WTC11 (cell line): Measurements from ENCODE around the gene SHLD1.

Source experiments
- AFF4 ChIP-seq: sonication (generic); formaldehyde crosslinking; IDR thresholded peaks from 2 replicates; pipeline ENCODE4 v1.8.1; 2023; ENCODE audit warnings: mild to moderate bottlenecking, missing genetic modification reagents, borderline replicate concordance
- CREB1 ChIP-seq: sonication (generic); formaldehyde crosslinking; IDR thresholded peaks from 2 replicates; pipeline ENCODE4 v1.8.0; 2023; ENCODE audit warnings: mild to moderate bottlenecking, missing genetic modification reagents
- ELF4 ChIP-seq: sonication (generic); formaldehyde crosslinking; IDR thresholded peaks from 2 replicates; pipeline ENCODE4 v1.8.1; 2022; ENCODE audit warnings: low read depth, mild to moderate bottlenecking, moderate library complexity, missing genetic modification reagents
- HMGXB4 ChIP-seq: sonication (generic); formaldehyde crosslinking; IDR thresholded peaks from 2 replicates; pipeline ENCODE4 v1.8.1; 2023; ENCODE audit warnings: mild to moderate bottlenecking, moderate library complexity, missing genetic modification reagents
- NR3C1 ChIP-seq: sonication (generic); formaldehyde crosslinking; conservative IDR thresholded peaks from 2 replicates; pipeline ENCODE4 v1.8.1; 2023; ENCODE audit warnings: low read depth, mild to moderate bottlenecking, missing genetic modification reagents
- USF1 ChIP-seq: sonication (generic); formaldehyde crosslinking; IDR thresholded peaks from 2 replicates; pipeline ENCODE4 v1.8.0; 2022; ENCODE audit warnings: mild to moderate bottlenecking, missing genetic modification reagents
- TF ChIP-seq, protein P1 (sequence below): sonication (generic); formaldehyde crosslinking; IDR thresholded peaks from 2 replicates; pipeline ENCODE4 v1.8.1; 2023; ENCODE audit warnings: mild to moderate bottlenecking, missing genetic modification reagents, moderate library complexity
- TF ChIP-seq, protein P2 (sequence below): fragments of 200-600 bp; IDR thresholded peaks from 2 replicates; pipeline ENCODE4 v1.8.0; 2022; ENCODE audit warnings: antibody characterized with exemption
- TF ChIP-seq, protein P3 (sequence below): sonication (generic); formaldehyde crosslinking; IDR thresholded peaks from 2 replicates; pipeline ENCODE4 v1.8.1; 2022; ENCODE audit warnings: missing genetic modification reagents, borderline replicate concordance
- TF ChIP-seq, protein P4 (sequence below): sonication (generic); formaldehyde crosslinking; IDR thresholded peaks from 2 replicates; pipeline ENCODE4 v1.8.0; 2022; ENCODE audit warnings: missing genetic modification reagents

GRCh38 chr20:5864873-5865587, 114.8 kb downstream of the SHLD1 start:
- TF ChIP-seq CREB1 (CRISPR knock-in tag): no peak
- TF ChIP-seq, protein P1, sequence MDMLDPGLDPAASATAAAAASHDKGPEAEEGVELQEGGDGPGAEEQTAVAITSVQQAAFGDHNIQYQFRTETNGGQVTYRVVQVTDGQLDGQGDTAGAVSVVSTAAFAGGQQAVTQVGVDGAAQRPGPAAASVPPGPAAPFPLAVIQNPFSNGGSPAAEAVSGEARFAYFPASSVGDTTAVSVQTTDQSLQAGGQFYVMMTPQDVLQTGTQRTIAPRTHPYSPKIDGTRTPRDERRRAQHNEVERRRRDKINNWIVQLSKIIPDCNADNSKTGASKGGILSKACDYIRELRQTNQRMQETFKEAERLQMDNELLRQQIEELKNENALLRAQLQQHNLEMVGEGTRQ (CRISPR knock-in tag): no peak
- TF ChIP-seq, protein P2, sequence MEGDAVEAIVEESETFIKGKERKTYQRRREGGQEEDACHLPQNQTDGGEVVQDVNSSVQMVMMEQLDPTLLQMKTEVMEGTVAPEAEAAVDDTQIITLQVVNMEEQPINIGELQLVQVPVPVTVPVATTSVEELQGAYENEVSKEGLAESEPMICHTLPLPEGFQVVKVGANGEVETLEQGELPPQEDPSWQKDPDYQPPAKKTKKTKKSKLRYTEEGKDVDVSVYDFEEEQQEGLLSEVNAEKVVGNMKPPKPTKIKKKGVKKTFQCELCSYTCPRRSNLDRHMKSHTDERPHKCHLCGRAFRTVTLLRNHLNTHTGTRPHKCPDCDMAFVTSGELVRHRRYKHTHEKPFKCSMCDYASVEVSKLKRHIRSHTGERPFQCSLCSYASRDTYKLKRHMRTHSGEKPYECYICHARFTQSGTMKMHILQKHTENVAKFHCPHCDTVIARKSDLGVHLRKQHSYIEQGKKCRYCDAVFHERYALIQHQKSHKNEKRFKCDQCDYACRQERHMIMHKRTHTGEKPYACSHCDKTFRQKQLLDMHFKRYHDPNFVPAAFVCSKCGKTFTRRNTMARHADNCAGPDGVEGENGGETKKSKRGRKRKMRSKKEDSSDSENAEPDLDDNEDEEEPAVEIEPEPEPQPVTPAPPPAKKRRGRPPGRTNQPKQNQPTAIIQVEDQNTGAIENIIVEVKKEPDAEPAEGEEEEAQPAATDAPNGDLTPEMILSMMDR: no peak
- TF ChIP-seq AFF4 (CRISPR knock-in tag): no peak
- TF ChIP-seq, protein P3, sequence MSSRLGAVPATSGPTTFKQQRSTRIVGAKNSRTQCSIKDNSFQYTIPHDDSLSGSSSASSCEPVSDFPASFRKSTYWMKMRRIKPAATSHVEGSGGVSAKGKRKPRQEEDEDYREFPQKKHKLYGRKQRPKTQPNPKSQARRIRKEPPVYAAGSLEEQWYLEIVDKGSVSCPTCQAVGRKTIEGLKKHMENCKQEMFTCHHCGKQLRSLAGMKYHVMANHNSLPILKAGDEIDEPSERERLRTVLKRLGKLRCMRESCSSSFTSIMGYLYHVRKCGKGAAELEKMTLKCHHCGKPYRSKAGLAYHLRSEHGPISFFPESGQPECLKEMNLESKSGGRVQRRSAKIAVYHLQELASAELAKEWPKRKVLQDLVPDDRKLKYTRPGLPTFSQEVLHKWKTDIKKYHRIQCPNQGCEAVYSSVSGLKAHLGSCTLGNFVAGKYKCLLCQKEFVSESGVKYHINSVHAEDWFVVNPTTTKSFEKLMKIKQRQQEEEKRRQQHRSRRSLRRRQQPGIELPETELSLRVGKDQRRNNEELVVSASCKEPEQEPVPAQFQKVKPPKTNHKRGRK: no peak
- TF ChIP-seq NR3C1 (CRISPR knock-in tag): no peak
- no peak for TF ChIP-seq USF1 (CRISPR knock-in tag)
- no peak for TF ChIP-seq HMGXB4 (CRISPR knock-in tag)
- no peak for TF ChIP-seq ELF4
- TF ChIP-seq, protein P4, sequence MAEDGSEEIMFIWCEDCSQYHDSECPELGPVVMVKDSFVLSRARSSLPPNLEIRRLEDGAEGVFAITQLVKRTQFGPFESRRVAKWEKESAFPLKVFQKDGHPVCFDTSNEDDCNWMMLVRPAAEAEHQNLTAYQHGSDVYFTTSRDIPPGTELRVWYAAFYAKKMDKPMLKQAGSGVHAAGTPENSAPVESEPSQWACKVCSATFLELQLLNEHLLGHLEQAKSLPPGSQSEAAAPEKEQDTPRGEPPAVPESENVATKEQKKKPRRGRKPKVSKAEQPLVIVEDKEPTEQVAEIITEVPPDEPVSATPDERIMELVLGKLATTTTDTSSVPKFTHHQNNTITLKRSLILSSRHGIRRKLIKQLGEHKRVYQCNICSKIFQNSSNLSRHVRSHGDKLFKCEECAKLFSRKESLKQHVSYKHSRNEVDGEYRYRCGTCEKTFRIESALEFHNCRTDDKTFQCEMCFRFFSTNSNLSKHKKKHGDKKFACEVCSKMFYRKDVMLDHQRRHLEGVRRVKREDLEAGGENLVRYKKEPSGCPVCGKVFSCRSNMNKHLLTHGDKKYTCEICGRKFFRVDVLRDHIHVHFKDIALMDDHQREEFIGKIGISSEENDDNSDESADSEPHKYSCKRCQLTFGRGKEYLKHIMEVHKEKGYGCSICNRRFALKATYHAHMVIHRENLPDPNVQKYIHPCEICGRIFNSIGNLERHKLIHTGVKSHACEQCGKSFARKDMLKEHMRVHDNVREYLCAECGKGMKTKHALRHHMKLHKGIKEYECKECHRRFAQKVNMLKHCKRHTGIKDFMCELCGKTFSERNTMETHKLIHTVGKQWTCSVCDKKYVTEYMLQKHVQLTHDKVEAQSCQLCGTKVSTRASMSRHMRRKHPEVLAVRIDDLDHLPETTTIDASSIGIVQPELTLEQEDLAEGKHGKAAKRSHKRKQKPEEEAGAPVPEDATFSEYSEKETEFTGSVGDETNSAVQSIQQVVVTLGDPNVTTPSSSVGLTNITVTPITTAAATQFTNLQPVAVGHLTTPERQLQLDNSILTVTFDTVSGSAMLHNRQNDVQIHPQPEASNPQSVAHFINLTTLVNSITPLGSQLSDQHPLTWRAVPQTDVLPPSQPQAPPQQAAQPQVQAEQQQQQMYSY: no peak
